HepG2 (cell line): ENCODE results near the gene TEX19. TPM values are rescaled to one million over a fixed set of nuclear protein-coding genes. Genes with fewer than 3 reads are reported as not detected.

Experiments used
- AGO2 ChIP-seq: fragments of 200-400 bp; formaldehyde crosslinking; optimal IDR thresholded peaks from 2 replicates; pipeline ENCODE3; 2017; ENCODE audit warnings: mild to moderate bottlenecking, low read depth, low read length, moderate library complexity
- GZF1 ChIP-seq: sonication (generic); formaldehyde crosslinking; IDR thresholded peaks from 2 replicates; pipeline ENCODE4 v1.5.1; 2020; ENCODE audit warnings: mild to moderate bottlenecking, missing genetic modification reagents
- MZF1 ChIP-seq: sonication (generic); formaldehyde crosslinking; IDR thresholded peaks from 2 replicates; pipeline ENCODE4 v1.8.1; 2023; ENCODE audit warnings: mild to moderate bottlenecking, missing genetic modification reagents, borderline replicate concordance
- RFX3 ChIP-seq: IDR thresholded peaks from 2 replicates; pipeline ENCODE4 v1.6.1; 2016; ENCODE audit warnings: missing biosample characterization, missing genetic modification reagents
- SMAD1 ChIP-seq: sonication (generic); formaldehyde crosslinking; IDR thresholded peaks from 2 replicates; pipeline ENCODE4 v1.4.0; 2020; ENCODE audit warnings: missing genetic modification reagents, low read depth, mild to moderate bottlenecking, borderline replicate concordance
- SP4 ChIP-seq: sonication (generic); formaldehyde crosslinking; IDR thresholded peaks from 2 replicates; pipeline ENCODE4 v1.8.1; 2023; ENCODE audit warnings: mild to moderate bottlenecking, missing genetic modification reagents
- SP5 ChIP-seq: IDR thresholded peaks from 2 replicates; pipeline ENCODE4 v1.6.1; 2016; ENCODE audit warnings: low read depth, borderline replicate concordance
- ZNF296 ChIP-seq: sonication (generic); formaldehyde crosslinking; conservative IDR thresholded peaks from 2 replicates; pipeline ENCODE4 v1.5.0; 2020; ENCODE audit warnings: mild to moderate bottlenecking, missing genetic modification reagents
- ZNF350 ChIP-seq: sonication (generic); formaldehyde crosslinking; IDR thresholded peaks from 2 replicates; pipeline ENCODE4 v1.4.0; 2020; ENCODE audit warnings: mild to moderate bottlenecking, low read depth, missing genetic modification reagents, borderline replicate concordance
- ZNF441 ChIP-seq: sonication (generic); formaldehyde crosslinking; IDR thresholded peaks from 2 replicates; pipeline ENCODE4 v1.7.0; 2021; ENCODE audit warnings: missing genetic modification reagents, borderline replicate concordance
- ZNF589 ChIP-seq: sonication (generic); formaldehyde crosslinking; conservative IDR thresholded peaks from 2 replicates; pipeline ENCODE4 v1.8.0; 2022; ENCODE audit warnings: mild to moderate bottlenecking, moderate library complexity, missing genetic modification reagents
- ZNF614 ChIP-seq: IDR thresholded peaks from 2 replicates; pipeline ENCODE4 v1.6.1; 2018; ENCODE audit warnings: missing biosample characterization, missing genetic modification reagents, inconsistent platforms, borderline replicate concordance
- ZNF724P ChIP-seq: sonication (generic); formaldehyde crosslinking; IDR thresholded peaks from 2 replicates; pipeline ENCODE4 v1.8.0; 2022; ENCODE audit warnings: missing genetic modification reagents, borderline replicate concordance
- ZNF883 ChIP-seq: sonication (generic); formaldehyde crosslinking; IDR thresholded peaks from 2 replicates; pipeline ENCODE4 v1.5.1; 2020; ENCODE audit warnings: mild to moderate bottlenecking, missing genetic modification reagents; ENCODE audit errors: not compliant biosample characterization
- polyA plus RNA-seq, 8 experiments: library from polyadenylated mRNA; depleted of rRNA in 3 of 8; stranded (reverse) in 7 of 8; unstranded in 1 of 8; fragments of >200 nt; fragmentation: Illumina TruSeq in 4 of 8; extraction: Trizol in 4 of 8; gene quantifications; 2 replicates each; pipeline versions ENCODE4 v1.2.1 to v1.2.3, GENCODE V29; 2011 to 2016; ENCODE audit warnings: low read depth in 4 of 8, missing spikeins in 1 of 8, mixed read lengths in 1 of 8; ENCODE audit not compliant: insufficient read depth in 1 of 8
- total RNA-seq, 5 experiments: library from RNA; depleted of rRNA; stranded (reverse); fragments of >200 nt; fragmentation: Illumina TruSeq; extraction: Trizol; gene quantifications; 2 replicates each; pipeline ENCODE4 v1.2.3, GENCODE V29; 2016; ENCODE audit warnings: low read depth in 1 of 5
- TF ChIP-seq, protein P1 (sequence below): sonication (generic); formaldehyde crosslinking; IDR thresholded peaks from 2 replicates; pipeline ENCODE4 v1.9.0; 2022; ENCODE audit warnings: missing genetic modification reagents, mild to moderate bottlenecking, borderline replicate concordance
- TF ChIP-seq, protein P2 (sequence below): IDR thresholded peaks from 2 replicates; pipeline ENCODE4 v1.6.1; 2016; ENCODE audit warnings: missing biosample characterization, missing genetic modification reagents, low read depth
- TF ChIP-seq, protein P3 (sequence below): sonication (generic); formaldehyde crosslinking; IDR thresholded peaks from 2 replicates; pipeline ENCODE4 v1.8.0; 2022; ENCODE audit warnings: mild to moderate bottlenecking, missing genetic modification reagents, moderate library complexity
- TF ChIP-seq, protein P4 (sequence below): sonication (generic); formaldehyde crosslinking; IDR thresholded peaks from 2 replicates; pipeline ENCODE4 v1.4.0; 2020; ENCODE audit warnings: missing genetic modification reagents, borderline replicate concordance

Gene TEX19
- total and polyA plus RNA-seq, 2 of the 13 experiments (the other 11 are each of a cell fraction or from before 2014, with no cell fraction given): 1.3 to 6.0 TPM

DNA sequence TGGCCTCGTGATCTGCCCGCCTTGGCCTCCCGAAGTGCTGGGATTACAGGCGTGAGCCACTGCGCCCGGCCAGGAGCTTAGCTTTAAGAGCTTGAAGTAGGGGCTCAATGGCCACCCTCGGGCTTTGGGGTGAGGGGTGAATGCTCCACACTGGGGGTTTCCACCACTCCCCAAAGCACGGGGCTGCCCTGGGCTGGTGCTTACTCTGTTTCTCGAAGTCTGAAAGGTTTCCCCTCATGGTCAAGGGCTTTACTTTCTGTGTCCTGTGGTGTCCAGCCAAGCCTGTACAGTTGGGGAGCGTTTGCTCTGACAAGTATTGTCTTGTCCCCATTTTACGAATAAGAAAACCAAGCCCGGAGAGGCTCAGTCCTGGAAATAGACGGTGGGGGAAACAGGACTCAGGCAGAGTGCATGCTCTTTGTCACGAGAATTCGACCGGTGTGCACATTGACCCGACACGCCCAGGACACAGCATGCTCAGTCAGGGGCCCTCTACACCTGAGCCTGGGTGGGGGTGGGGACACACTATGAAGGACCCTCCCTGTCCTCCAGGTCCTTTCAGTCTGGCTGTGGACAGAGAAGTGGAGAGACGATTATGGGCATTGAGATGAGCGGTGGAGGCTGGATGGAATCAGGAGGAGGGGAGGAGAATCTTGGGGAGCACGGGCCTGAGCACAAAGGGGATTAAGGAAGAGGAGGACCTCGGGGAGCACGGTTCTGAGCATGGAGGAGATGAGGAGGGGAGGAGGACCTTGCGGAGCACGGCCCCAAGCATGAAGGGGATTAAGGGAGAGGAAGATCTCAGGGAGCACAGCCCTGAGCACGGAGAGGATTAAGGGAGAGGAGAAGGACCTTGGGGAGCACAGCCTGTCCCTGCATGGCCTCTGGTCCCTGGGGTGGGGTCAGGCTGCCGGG is 49.1 kb upstream of the TEX19 start (continued):
- TF ChIP-seq, protein P1, sequence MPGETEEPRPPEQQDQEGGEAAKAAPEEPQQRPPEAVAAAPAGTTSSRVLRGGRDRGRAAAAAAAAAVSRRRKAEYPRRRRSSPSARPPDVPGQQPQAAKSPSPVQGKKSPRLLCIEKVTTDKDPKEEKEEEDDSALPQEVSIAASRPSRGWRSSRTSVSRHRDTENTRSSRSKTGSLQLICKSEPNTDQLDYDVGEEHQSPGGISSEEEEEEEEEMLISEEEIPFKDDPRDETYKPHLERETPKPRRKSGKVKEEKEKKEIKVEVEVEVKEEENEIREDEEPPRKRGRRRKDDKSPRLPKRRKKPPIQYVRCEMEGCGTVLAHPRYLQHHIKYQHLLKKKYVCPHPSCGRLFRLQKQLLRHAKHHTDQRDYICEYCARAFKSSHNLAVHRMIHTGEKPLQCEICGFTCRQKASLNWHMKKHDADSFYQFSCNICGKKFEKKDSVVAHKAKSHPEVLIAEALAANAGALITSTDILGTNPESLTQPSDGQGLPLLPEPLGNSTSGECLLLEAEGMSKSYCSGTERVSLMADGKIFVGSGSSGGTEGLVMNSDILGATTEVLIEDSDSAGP (CRISPR knock-in tag): peak; percentile 42; the same call in 1 of the 2 replicates
- TF ChIP-seq ZNF441 (CRISPR knock-in tag) (peak; percentile 21; the same call in 1 of the 2 replicates), SMAD1 (CRISPR knock-in tag) (peak; percentile 53; the same call in 1 of the 2 replicates), SP4 (peak; percentile 68; the same call in 1 of the 2 replicates), ZNF883 (no peak), ZNF350 (CRISPR knock-in tag) (peak; percentile 63; the same call in 1 of the 2 replicates), ZNF724P (CRISPR knock-in tag) (no peak), ZNF296 (CRISPR knock-in tag) (peak; percentile 58; the same call in 1 of the 2 replicates), ZNF589 (CRISPR knock-in tag) (peak; percentile 77; the same call in 1 of the 2 replicates), MZF1 (CRISPR knock-in tag) (peak; percentile 48; the same call in 1 of the 2 replicates), RFX3 (CRISPR knock-in tag) (no peak), ZNF614 (CRISPR knock-in tag) (peak; percentile 45; the same call in 1 of the 2 replicates), AGO2 (no peak), SP5 (CRISPR knock-in tag) (peak; percentile 56; the same call in 1 of the 2 replicates), GZF1 (CRISPR knock-in tag) (peak; percentile 88; the same call in 1 of the 2 replicates)
- TF ChIP-seq, protein P2, sequence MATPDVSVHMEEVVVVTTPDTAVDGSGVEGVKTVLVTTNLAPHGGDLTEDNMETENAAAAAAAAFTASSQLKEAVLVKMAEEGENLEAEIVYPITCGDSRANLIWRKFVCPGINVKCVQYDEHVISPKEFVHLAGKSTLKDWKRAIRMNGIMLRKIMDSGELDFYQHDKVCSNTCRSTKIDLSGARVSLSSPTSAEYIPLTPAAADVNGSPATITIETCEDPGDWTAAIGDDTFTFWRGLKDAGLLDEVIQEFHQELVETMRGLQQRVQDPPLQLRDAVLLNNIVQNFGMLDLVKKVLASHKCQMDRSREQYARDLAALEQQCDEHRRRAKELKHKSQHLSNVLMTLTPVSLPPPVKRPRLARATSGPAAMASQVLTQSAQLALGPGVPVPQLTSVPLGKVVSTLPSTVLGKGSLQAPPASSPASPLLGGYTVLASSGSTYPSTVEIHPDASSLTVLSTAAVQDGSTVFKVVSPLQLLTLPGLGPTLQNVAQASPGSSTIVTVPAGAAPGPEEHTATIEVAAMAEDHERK: no peak
- TF ChIP-seq, protein P3, sequence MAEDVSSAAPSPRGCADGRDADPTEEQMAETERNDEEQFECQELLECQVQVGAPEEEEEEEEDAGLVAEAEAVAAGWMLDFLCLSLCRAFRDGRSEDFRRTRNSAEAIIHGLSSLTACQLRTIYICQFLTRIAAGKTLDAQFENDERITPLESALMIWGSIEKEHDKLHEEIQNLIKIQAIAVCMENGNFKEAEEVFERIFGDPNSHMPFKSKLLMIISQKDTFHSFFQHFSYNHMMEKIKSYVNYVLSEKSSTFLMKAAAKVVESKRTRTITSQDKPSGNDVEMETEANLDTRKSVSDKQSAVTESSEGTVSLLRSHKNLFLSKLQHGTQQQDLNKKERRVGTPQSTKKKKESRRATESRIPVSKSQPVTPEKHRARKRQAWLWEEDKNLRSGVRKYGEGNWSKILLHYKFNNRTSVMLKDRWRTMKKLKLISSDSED (CRISPR knock-in tag): 0 out of 2 replicates have a peak, but pooled peaks have one; percentile 3
- TF ChIP-seq, protein P4, sequence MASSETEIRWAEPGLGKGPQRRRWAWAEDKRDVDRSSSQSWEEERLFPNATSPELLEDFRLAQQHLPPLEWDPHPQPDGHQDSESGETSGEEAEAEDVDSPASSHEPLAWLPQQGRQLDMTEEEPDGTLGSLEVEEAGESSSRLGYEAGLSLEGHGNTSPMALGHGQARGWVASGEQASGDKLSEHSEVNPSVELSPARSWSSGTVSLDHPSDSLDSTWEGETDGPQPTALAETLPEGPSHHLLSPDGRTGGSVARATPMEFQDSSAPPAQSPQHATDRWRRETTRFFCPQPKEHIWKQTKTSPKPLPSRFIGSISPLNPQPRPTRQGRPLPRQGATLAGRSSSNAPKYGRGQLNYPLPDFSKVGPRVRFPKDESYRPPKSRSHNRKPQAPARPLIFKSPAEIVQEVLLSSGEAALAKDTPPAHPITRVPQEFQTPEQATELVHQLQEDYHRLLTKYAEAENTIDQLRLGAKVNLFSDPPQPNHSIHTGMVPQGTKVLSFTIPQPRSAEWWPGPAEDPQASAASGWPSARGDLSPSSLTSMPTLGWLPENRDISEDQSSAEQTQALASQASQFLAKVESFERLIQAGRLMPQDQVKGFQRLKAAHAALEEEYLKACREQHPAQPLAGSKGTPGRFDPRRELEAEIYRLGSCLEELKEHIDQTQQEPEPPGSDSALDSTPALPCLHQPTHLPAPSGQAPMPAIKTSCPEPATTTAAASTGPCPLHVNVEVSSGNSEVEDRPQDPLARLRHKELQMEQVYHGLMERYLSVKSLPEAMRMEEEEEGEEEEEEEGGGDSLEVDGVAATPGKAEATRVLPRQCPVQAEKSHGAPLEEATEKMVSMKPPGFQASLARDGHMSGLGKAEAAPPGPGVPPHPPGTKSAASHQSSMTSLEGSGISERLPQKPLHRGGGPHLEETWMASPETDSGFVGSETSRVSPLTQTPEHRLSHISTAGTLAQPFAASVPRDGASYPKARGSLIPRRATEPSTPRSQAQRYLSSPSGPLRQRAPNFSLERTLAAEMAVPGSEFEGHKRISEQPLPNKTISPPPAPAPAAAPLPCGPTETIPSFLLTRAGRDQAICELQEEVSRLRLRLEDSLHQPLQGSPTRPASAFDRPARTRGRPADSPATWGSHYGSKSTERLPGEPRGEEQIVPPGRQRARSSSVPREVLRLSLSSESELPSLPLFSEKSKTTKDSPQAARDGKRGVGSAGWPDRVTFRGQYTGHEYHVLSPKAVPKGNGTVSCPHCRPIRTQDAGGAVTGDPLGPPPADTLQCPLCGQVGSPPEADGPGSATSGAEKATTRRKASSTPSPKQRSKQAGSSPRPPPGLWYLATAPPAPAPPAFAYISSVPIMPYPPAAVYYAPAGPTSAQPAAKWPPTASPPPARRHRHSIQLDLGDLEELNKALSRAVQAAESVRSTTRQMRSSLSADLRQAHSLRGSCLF (CRISPR knock-in tag): no peak
